Adrenal gland (tissue), 12 donors: ENCODE measurements around the gene S100A2. TPM values are rescaled to one million over a fixed set of nuclear protein-coding genes. Genes with fewer than 3 reads are reported as not detected.

Experiments used
- DNase-seq, 7 donors: peaks; one replicate each; pipeline ENCODE4 v3.0.0-alpha.2; 2019 to 2020
- H3K27ac ChIP-seq, 5 donors: fragments of 200-600 bp; sonication (generic) in 4 of 5; 1 replicate in 3 of 5; 2 replicates in 2 of 5; pipeline versions ENCODE4 v1.5.1 to v1.8.0; 2016 to 2020; ENCODE audit warnings: mild to moderate bottlenecking in 1 of 5
- H3K27me3 ChIP-seq: fragments of 200-600 bp; 2 replicates; pipeline ENCODE4 v1.8.0; 2021
- H3K36me3 ChIP-seq, 2 donors: fragments of 200-600 bp; replicated peaks in 1 of 2; 1 replicate in 1 of 2; 2 replicates in 1 of 2; pipeline versions ENCODE4 v1.5.1 to v1.8.0; 2018 to 2022
- H3K4me1 ChIP-seq, 2 donors: fragments of 200-600 bp; replicated peaks in 1 of 2; 1 replicate in 1 of 2; 2 replicates in 1 of 2; pipeline versions ENCODE4 v1.5.1 to v1.8.0; 2018 to 2021
- H3K4me3 ChIP-seq, 4 donors: fragments of 200-600 bp; sonication (generic) in 3 of 4; one replicate each; pipeline ENCODE4 v1.5.1; 2016 to 2018
- H3K9me3 ChIP-seq, 3 donors: fragments of 200-600 bp; sonication (generic) in 1 of 3; replicated peaks in 1 of 3; 1 replicate in 2 of 3; 2 replicates in 1 of 3; pipeline versions ENCODE4 v1.5.1 to v1.8.0; 2016 to 2021
- POLR2A ChIP-seq, 2 donors: fragments of 450-650 bp; IDR thresholded peaks; one replicate each; pipeline ENCODE4 v1.6.1; 2017; ENCODE audit warnings: antibody characterized with exemption in 2 of 2, mild to moderate bottlenecking in 2 of 2, moderate library complexity in 1 of 2
- WGBS, 4 donors: extraction: QIAGEN DNeasy Blood & Tissue Kit in 2 of 4; methylation state at CpG; one replicate each; pipeline versions ENCODE4 v1.1.5 to v1.1.7; 2013 to 2017; 5-methylcytosine and 5-hydroxymethylcytosine counted together
- intact Hi-C, 2 donors: fragments of 100-400 bp; cut with DNase I; formaldehyde crosslinking; loops; one replicate each; pipeline versions ENCODE4 v1.14.1 to v1.15.0; 2022 to 2023
- polyA plus RNA-seq, 3 donors: library from polyadenylated mRNA; stranded (reverse); fragments of 200-250 nt in 2 of 3; fragments of 350-450 nt in 1 of 3; fragmentation: Illumina TruSeq in 1 of 3; extraction: RNeasy Lipid Tissue Mini Kit (QIAGEN cat#74804) in 1 of 3; gene quantifications; one replicate each; pipeline ENCODE4 v1.2.3, GENCODE V29; 2013 to 2014
- total RNA-seq, 9 donors: library from RNA; depleted of rRNA in 4 of 9; stranded (reverse); fragments of >200 nt in 4 of 9; fragments of 120-200 nt in 1 of 9; fragmentation: NEBNext Ultra II Directional in 1 of 9; extraction: Animal tissue kit (Norgen Biotek cat#: 25700) in 1 of 9; gene quantifications; one replicate each; pipeline versions ENCODE4 v1.1.0 to v1.2.4, GENCODE V29; 2013 to 2023
- TF ChIP-seq, protein P1 (sequence below), 6 experiments: fragments of 450-650 bp in 4 of 6; fragments of 200-600 bp in 2 of 6; sonication (generic) in 1 of 6; IDR thresholded peaks; 1 replicate in 5 of 6; 2 replicates in 1 of 6; pipeline versions ENCODE4 v1.5.1 to v1.8.0; 2016 to 2021; ENCODE audit warnings: antibody characterized with exemption in 6 of 6, mild to moderate bottlenecking in 2 of 6, moderate library complexity in 1 of 6
- donor health status: healthy with polysubstance abuse.
- donor health status: Bipolar disorder and iron deficiency.
- donor health status: DM: yes; HTN: yes; CAD: no.
- donor health status: DM: no; HTN: no; CAD: no.
- donor health status: DM: no; HTN: no; CAD: no.
- donor health status: DM: yes; HTN: yes; CAD: no.

Gene S100A2
- total and polyA plus RNA-seq, 12 donors, result 0.31 to 44.1 (median 1.3) TPM; not detected in 1

DNA sequence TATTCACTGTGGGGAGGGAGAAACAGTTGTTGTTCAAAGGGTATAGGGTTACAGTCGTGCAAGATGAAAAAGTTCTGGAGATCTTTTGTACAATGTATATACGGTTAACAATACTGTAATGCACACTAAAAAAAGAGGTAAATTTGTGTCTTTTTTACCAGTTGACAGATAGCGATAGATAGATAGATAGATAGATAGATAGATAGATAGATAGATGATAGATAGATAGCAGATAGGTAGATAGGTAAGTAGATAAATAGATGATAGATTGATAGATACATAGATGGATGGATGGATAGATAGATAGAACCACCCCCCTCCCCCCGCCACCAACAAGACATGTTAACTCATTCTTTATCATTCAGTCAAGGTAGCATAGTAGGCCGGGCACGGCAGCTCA is 37.1 kb upstream of the S100A2 start:
- intact Hi-C loops, result no loop called here

DNA sequence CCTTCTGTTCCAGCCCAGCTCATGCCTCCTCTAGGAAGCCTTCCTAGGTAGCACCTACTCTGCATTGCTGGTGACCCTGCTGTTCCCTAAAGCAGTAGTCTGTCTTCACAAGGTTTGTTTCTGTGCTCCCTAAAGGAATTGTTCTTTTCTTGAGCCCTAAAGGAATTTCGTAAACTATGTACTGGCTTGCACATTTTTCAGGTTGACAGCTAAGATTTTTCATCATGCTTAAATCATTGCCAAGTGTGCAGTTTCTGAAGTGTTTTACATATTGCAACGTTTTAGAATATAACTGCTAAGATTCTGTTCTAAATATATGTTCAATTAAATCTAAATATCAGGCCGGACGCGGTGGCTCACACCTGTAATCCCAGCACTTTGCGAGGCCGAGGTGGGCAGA is 34.2 kb upstream of the S100A2 start:
- Histone ChIP-seq H3K36me3 (no peaks in the 10 kb centered on the region), H3K9me3 (no peaks in the 10 kb centered on the region), H3K4me3 (no peak overlapping the region), H3K27ac (no peak overlapping the region), H3K27me3 (no peaks in the 10 kb centered on the region), H3K4me1 (peaks cover 0 to 5% of the 10 kb centered on the region in 2 donors)
- no peak for TF ChIP-seq POLR2A (IDR thresholded peaks at IDR 0.05)
- TF ChIP-seq, protein P1, sequence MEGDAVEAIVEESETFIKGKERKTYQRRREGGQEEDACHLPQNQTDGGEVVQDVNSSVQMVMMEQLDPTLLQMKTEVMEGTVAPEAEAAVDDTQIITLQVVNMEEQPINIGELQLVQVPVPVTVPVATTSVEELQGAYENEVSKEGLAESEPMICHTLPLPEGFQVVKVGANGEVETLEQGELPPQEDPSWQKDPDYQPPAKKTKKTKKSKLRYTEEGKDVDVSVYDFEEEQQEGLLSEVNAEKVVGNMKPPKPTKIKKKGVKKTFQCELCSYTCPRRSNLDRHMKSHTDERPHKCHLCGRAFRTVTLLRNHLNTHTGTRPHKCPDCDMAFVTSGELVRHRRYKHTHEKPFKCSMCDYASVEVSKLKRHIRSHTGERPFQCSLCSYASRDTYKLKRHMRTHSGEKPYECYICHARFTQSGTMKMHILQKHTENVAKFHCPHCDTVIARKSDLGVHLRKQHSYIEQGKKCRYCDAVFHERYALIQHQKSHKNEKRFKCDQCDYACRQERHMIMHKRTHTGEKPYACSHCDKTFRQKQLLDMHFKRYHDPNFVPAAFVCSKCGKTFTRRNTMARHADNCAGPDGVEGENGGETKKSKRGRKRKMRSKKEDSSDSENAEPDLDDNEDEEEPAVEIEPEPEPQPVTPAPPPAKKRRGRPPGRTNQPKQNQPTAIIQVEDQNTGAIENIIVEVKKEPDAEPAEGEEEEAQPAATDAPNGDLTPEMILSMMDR (IDR thresholded peaks at IDR 0.05), result no peak
- intact Hi-C loops, result no loop called here
- no peak for DNase-seq
- 81 to 90% (median 86%) methylated on average over 7 of the region's 7 CpGs for WGBS, 4 donors

More for the DNA sequence above, 37.1 kb upstream of the S100A2 start:
- WGBS, 4 donors, result 87 to 94% (median 91%) methylated on average over 6 of the region's 6 CpGs
- Histone ChIP-seq H3K36me3 (peaks cover 0 to 12% of the 10 kb centered on the region in 2 donors), H3K4me1 (no peaks in the 10 kb centered on the region), H3K27ac (no peak overlapping the region), H3K4me3 (no peak overlapping the region), H3K9me3 (no peaks in the 10 kb centered on the region), H3K27me3 (no peaks in the 10 kb centered on the region)
- TF ChIP-seq, protein P1 (IDR thresholded peaks at IDR 0.05), result no peak
- no peak for TF ChIP-seq POLR2A (IDR thresholded peaks at IDR 0.05)
- no peak for DNase-seq

DNA sequence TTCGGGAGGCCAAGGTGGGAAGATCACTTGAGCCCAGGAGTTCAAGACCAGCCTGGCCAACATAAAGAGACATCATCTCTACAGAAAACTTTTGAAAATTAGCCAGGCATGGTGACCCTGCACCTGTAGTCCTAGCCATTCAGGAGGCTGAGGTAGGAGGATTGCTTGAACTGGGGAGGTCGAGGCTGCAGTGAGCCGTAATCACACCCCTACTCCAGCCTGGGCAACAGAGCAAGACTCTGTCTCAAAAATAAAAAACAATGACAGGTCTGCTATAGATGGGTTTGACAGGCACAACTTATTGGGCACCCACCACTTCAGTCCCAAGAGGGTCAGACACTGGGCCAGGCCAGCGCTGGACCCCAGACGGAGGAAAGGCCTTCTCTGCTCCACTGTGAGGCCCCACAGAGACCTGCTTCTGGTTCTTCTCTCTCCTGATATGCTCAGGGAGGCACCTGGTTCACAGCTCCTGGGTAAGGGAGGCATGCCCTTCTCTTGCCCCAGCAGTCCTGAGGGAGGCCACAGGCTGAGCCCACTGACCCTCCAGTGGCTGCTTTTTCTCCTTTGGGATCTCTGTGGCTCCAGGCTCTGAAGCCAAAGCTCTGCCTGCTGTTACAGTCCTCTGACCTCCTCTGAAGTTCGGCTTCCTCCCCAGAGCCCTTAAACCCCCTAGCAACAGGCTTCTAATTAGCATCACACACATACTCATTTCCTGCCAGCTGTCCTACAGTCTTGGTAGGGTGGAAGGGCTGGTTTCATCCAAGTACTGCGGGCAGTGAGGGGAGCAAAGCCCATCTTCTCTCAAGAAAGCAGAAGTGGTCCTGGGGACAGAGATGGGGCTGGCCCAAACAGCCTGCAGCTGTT is 32.9 kb upstream of the S100A2 start:
- DNase-seq, result no peak

DNA sequence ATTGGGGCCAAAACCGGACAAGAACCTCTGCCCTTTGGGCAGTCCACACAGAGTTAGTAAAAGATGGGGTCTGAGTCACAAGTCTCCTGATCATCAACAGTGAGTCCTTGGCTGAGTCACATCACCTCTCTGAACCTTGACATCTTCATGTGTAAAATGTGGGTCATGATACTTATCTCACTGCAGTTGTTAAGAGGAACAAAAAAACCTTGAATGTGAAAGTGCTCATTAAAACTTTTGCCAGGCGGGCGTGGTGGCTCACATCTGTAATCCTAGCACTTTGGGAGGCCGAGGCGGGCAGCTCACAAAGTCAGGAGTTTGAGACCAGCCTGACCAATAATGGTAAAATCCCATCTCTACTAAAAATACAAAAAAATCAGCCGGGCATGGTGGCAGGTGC is 31.6 kb upstream of the S100A2 start:
- Histone ChIP-seq H3K27ac (peak overlapping the region in 4 of 5 donors; percentile 46 to 70 (median 62)), H3K4me1 (peaks cover 3 to 5% of the 10 kb centered on the region in 2 donors), H3K4me3 (no peak overlapping the region), H3K27me3 (no peaks in the 10 kb centered on the region), H3K9me3 (no peaks in the 10 kb centered on the region), H3K36me3 (no peaks in the 10 kb centered on the region)
- TF ChIP-seq, protein P1 (IDR thresholded peaks at IDR 0.05), result no peak
- no peak for TF ChIP-seq POLR2A (IDR thresholded peaks at IDR 0.05)
- intact Hi-C loops, result no loop called here
- DNase-seq, result peak in 6 of 7 donors; percentile 56 to 79 (median 67)
- WGBS, 4 donors, result 43 to 61% (median 56%) methylated on average over 6 of the region's 6 CpGs

More for the DNA sequence above, 32.9 kb upstream of the S100A2 start:
- TF ChIP-seq, protein P1 (IDR thresholded peaks at IDR 0.05), result no peak
- no peak for TF ChIP-seq POLR2A (IDR thresholded peaks at IDR 0.05)
- Histone ChIP-seq H3K27me3 (no peaks in the 10 kb centered on the region), H3K27ac (no peak overlapping the region), H3K4me1 (peaks cover 0 to 5% of the 10 kb centered on the region in 2 donors), H3K4me3 (no peak overlapping the region), H3K36me3 (no peaks in the 10 kb centered on the region), H3K9me3 (no peaks in the 10 kb centered on the region)
- intact Hi-C loops, result no loop called here
- 76 to 86% (median 83%) methylated on average over 4 to 7 of the region's 7 CpGs for WGBS, 4 donors
